Measurements from ENCODE around the gene DNASE1L3.

The DNASE1L3 gene

DNA sequence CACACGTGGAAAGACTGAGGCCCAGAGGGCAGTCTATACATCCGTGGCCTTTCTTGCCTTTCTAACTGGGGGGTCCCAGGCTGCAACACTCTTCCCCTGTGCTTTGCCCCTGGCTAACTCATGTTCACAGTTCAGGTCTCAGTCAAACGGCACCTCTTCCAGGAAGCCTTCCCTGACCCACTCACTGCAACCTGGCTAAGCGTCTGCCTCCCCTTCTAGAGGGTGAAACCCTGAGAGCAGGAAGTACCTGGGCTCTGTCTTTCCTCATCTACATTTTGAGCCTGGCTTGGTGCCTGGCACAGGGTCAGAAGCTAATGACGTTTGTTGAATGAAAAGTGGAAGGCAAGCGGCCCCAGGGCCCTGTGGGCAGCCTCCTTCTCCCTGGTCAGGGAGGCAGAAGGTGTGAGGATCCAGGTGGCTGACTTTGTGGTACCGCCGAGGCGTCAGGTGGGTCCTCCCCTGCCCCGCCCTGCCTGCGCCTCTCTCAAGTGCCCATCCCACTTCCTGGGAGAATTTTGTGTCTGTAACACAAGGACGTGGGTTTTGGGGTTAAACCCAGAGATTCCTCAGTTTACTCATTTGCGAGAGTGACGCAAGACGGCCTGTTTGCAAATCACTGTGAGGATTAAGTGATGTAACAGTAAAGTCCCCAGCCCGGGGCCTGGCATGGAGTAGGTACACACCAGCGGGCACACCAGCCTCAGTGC is 32.1 kb downstream of the DNASE1L3 start:
- H3K27me3 ChIP-seq (ENCODE audit: insufficient read depth, low read depth) = no peaks in the 10 kb centered on the region
- no peaks in the 10 kb centered on the region for H3K36me3 ChIP-seq (ENCODE audit: insufficient read depth)
- H3K27ac ChIP-seq = no peak overlapping the region
- no peaks in the 10 kb centered on the region for H3K4me1 ChIP-seq (ENCODE audit: low read depth, poor library complexity, severe bottlenecking)
- no peak overlapping the region for H3K9ac ChIP-seq
- no peaks in the 10 kb centered on the region for H3K79me2 ChIP-seq (ENCODE audit: insufficient read depth, low read depth)
- TF ChIP-seq, protein P1, sequence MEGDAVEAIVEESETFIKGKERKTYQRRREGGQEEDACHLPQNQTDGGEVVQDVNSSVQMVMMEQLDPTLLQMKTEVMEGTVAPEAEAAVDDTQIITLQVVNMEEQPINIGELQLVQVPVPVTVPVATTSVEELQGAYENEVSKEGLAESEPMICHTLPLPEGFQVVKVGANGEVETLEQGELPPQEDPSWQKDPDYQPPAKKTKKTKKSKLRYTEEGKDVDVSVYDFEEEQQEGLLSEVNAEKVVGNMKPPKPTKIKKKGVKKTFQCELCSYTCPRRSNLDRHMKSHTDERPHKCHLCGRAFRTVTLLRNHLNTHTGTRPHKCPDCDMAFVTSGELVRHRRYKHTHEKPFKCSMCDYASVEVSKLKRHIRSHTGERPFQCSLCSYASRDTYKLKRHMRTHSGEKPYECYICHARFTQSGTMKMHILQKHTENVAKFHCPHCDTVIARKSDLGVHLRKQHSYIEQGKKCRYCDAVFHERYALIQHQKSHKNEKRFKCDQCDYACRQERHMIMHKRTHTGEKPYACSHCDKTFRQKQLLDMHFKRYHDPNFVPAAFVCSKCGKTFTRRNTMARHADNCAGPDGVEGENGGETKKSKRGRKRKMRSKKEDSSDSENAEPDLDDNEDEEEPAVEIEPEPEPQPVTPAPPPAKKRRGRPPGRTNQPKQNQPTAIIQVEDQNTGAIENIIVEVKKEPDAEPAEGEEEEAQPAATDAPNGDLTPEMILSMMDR (conservative IDR thresholded peaks at IDR 0.05; ENCODE audit: low read depth, low read length) = no peak
- H4K20me1 ChIP-seq (ENCODE audit: insufficient read depth) = no peaks in the 10 kb centered on the region
- H3K4me3 ChIP-seq (IDR thresholded peaks at IDR 0.05; ENCODE audit: insufficient read depth, low read depth, low read length) = no peak overlapping the region
- no peak overlapping the region for H3K4me2 ChIP-seq
- H2AFZ ChIP-seq (ENCODE audit: low read depth) = no peak overlapping the region

DNA sequence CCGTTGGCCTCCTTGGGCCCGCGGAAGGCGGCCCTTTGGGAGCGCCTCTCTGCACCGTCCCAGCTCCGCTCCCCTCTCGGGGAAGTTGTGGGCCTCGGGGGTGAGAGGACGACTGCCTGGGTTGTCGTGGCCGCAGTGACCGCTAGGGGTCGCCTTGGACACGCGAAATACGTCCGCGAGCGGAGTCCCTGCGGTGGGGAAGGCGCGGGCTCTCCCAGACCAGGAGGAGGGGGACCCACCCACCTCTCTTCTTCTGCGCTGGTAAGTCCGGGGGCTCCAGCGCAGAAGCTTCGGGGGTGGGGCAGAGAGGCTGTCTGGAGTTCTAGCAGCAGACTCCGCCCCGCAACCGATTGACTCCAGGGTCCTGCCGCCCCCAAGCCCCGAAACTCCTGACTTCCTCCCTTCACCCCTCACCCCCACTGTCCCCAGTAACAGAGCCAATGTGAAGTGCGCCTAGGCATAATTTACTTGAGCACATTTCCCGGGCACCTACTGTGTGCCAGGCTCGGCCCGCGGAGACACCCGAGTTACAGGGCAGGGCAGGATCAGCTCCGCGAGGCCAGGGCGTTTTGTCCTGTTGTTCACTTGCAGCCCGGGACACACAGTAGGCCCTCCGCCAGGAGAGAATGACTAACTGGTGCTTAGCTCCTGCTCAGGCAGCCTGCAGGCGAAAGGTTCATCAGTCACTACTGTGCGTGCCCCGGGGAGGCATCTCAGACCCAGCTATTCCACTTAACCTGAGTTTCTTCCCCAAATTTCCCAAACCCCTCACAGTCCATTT is 32.8 kb downstream of the DNASE1L3 start:
- H3K27ac ChIP-seq = no peak overlapping the region
- H3K27me3 ChIP-seq (ENCODE audit: insufficient read depth, low read depth) = no peaks in the 10 kb centered on the region
- H3K4me2 ChIP-seq = no peak overlapping the region
- no peak overlapping the region for H3K4me3 ChIP-seq (IDR thresholded peaks at IDR 0.05; ENCODE audit: insufficient read depth, low read depth, low read length)
- no peaks in the 10 kb centered on the region for H3K36me3 ChIP-seq (ENCODE audit: insufficient read depth)
- no peaks in the 10 kb centered on the region for H4K20me1 ChIP-seq (ENCODE audit: insufficient read depth)
- no peak overlapping the region for H3K9ac ChIP-seq
- peak overlapping the region; percentile 41 for H2AFZ ChIP-seq (ENCODE audit: low read depth)
- H3K79me2 ChIP-seq (ENCODE audit: insufficient read depth, low read depth) = no peaks in the 10 kb centered on the region
- no peaks in the 10 kb centered on the region for H3K4me1 ChIP-seq (ENCODE audit: low read depth, poor library complexity, severe bottlenecking)
- TF ChIP-seq, protein P1 (conservative IDR thresholded peaks at IDR 0.05; ENCODE audit: low read depth, low read length) = peak; percentile 64

DNA sequence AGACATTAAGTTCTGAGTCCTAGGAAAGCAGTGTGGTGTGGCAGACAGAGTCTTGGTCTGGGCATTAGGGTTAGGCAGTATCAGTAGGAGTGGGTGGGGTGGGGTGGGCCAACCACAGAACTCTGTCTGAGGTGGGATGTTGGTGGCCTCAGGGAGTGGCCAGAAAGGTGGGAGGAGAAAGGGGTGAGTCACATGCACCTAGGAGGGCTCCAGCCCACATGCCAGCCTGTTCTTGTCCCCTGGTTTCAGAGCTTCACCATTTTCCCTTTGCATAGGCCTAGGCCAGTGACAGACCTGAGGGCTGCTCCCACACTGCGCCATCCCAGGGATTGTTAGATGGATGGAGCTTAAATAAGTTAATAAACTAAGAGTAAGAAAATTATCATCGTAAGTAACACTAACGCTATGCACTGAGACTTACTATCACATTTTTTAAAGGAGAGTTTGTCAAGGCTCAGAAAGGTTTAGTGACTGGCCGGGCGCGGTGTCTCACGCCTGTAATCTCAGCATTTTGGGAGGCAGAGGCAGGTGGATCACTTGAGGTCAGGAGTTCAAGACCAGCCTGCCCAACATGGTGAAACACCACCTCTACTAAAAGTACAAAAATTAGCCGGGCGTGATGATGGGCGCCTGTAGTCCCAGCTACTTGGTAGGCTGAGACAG is 33.8 kb downstream of the DNASE1L3 start:
- H2AFZ ChIP-seq (ENCODE audit: low read depth) = no peak overlapping the region
- TF ChIP-seq, protein P1 (conservative IDR thresholded peaks at IDR 0.05; ENCODE audit: low read depth, low read length) = no peak

DNA sequence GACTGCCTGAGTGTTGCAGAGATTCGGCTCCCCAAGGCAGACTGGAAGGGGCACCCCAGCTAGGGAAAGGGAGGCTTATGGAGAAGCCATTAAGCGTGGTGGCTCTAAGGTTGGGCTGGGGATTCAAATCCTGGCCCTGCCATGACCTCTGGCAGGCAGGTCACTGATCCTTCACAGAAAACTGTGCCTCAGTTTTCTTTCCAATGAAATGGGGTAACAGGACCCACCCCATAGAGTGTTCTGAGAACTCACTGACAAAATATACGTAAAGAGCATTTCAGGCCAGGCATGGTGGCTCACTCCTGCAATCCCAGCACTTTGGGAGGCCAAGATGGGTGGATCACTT is 34.6 kb downstream of the DNASE1L3 start:
- H3K9ac ChIP-seq = no peak overlapping the region
- H4K20me1 ChIP-seq (ENCODE audit: insufficient read depth) = no peaks in the 10 kb centered on the region
- no peak overlapping the region for H3K4me2 ChIP-seq
- H3K79me2 ChIP-seq (ENCODE audit: insufficient read depth, low read depth) = no peaks in the 10 kb centered on the region
- TF ChIP-seq, protein P1 (conservative IDR thresholded peaks at IDR 0.05; ENCODE audit: low read depth, low read length) = no peak
- H3K4me1 ChIP-seq (ENCODE audit: low read depth, poor library complexity, severe bottlenecking) = no peaks in the 10 kb centered on the region
- no peak overlapping the region for H3K27ac ChIP-seq
- no peaks in the 10 kb centered on the region for H3K27me3 ChIP-seq (ENCODE audit: insufficient read depth, low read depth)
- H3K4me3 ChIP-seq (IDR thresholded peaks at IDR 0.05; ENCODE audit: insufficient read depth, low read depth, low read length) = no peak overlapping the region
- H3K36me3 ChIP-seq (ENCODE audit: insufficient read depth) = no peaks in the 10 kb centered on the region
- H2AFZ ChIP-seq (ENCODE audit: low read depth) = no peak overlapping the region

More for the DNA sequence above, 33.8 kb downstream of the DNASE1L3 start:
- Histone ChIP-seq H4K20me1 (ENCODE audit: insufficient read depth) (no peaks in the 10 kb centered on the region), H3K27ac (no peak overlapping the region), H3K27me3 (ENCODE audit: insufficient read depth, low read depth) (no peaks in the 10 kb centered on the region), H3K4me2 (no peak overlapping the region), H3K36me3 (ENCODE audit: insufficient read depth) (no peaks in the 10 kb centered on the region), H3K79me2 (ENCODE audit: insufficient read depth, low read depth) (no peaks in the 10 kb centered on the region), H3K9ac (no peak overlapping the region), H3K4me3 (IDR thresholded peaks at IDR 0.05; ENCODE audit: insufficient read depth, low read depth, low read length) (no peak overlapping the region), H3K4me1 (ENCODE audit: low read depth, poor library complexity, severe bottlenecking) (no peaks in the 10 kb centered on the region)

Data from KMS-11 (cell line).